COLO829 (cell line): ENCODE results near the gene ACSL6.

Experiments used
- DNase-seq: peaks from one replicate; pipeline ENCODE4 v3.0.0; 2012; ENCODE audit warnings: low spot score

ACSL6 gene

GRCh38 chr5:132011622-132012343 is at the start of gene ACSL6:
ACSL6 (minus strand) TSS chr5:132011658; CDS start chr5:132011553, 105 bp downstream.
- DNase-seq, result no peak

GRCh38 chr5:132060501-132061161 is 49.2 kb upstream of the ACSL6 start, which contains the start of gene IL3:
IL3 (plus strand) TSS chr5:132060655; CDS start chr5:132060707, 52 bp downstream.
- no peak for DNase-seq

GRCh38 chr5:132059696-132060500 is 48.4 kb upstream of the ACSL6 start:
- no peak for DNase-seq

- DNase-seq, result no peak
Observed at GRCh38 chr5:132059043-132059695, 47.7 kb upstream of the ACSL6 start.

- no peak for DNase-seq
Observed at GRCh38 chr5:132058646-132059042, 47.2 kb upstream of the ACSL6 start.

- no peak for DNase-seq
Observed at GRCh38 chr5:132057498-132058255, 46.2 kb upstream of the ACSL6 start.

GRCh38 chr5:132056610-132057497 is 45.4 kb upstream of the ACSL6 start:
- DNase-seq, result no peak

GRCh38 chr5:132055808-132056609 is 44.6 kb upstream of the ACSL6 start:
- no peak for DNase-seq

GRCh38 chr5:132055441-132055807 is 44.0 kb upstream of the ACSL6 start:
- no peak for DNase-seq

GRCh38 chr5:132054697-132055440 is 43.4 kb upstream of the ACSL6 start:
- DNase-seq, result no peak

GRCh38 chr5:132054031-132054696 is 42.7 kb upstream of the ACSL6 start:
- no peak for DNase-seq

- no peak for DNase-seq
Observed at GRCh38 chr5:132053483-132053882, 42.0 kb upstream of the ACSL6 start.

- no peak for DNase-seq
Observed at GRCh38 chr5:132052520-132052919, 41.1 kb upstream of the ACSL6 start.

- DNase-seq, result no peak
Observed at GRCh38 chr5:132050661-132051552, 39.4 kb upstream of the ACSL6 start.

- no peak for DNase-seq
Observed at GRCh38 chr5:132050136-132050535, 38.7 kb upstream of the ACSL6 start.

- no peak for DNase-seq
Observed at GRCh38 chr5:132049559-132049958, 38.1 kb upstream of the ACSL6 start.

- no peak for DNase-seq
Observed at GRCh38 chr5:132049093-132049492, 37.6 kb upstream of the ACSL6 start.
